Measurements from ENCODE around the gene TRIP10. TPM values are rescaled to one million over a fixed set of nuclear protein-coding genes. Genes with fewer than 3 reads are reported as not detected.
A peak's percentile ranks its signal among the peaks of the same experiment; 100 is the strongest.
"Not testable (repeated sequence)": the region's sequence is repeated elsewhere in the genome, so short reads cannot be mapped to it uniquely, and the experiment has no call there.

The TRIP10 gene
- total RNA-seq, 2 experiments from 2014 or later, result 29.8 to 31.3 TPM

GRCh38 chr19:6739883-6740588 is 556 bp downstream of the TRIP10 start:
- H3K9me3 Mint-ChIP-seq, result no peaks in the 10 kb centered on the region
- H3K36me3 Mint-ChIP-seq, result peaks cover 18% of the 10 kb centered on the region
- no peaks in the 10 kb centered on the region for H3K27me3 Mint-ChIP-seq
- peak overlapping the region; percentile 71 for H3K27ac Mint-ChIP-seq
- H3K4me3 Mint-ChIP-seq, result peak overlapping the region; percentile 89
- peak; percentile 44 for DNase-seq
- H3K4me1 Mint-ChIP-seq, result peaks cover 39% of the 10 kb centered on the region

- peaks cover 18% of the 10 kb centered on the region for H3K36me3 Mint-ChIP-seq
- H3K27me3 Mint-ChIP-seq, result no peaks in the 10 kb centered on the region
- H3K27ac Mint-ChIP-seq, result peak overlapping the region; percentile 42
- peaks cover 37% of the 10 kb centered on the region for H3K4me1 Mint-ChIP-seq
- H3K4me3 Mint-ChIP-seq, result peak overlapping the region; percentile 89
- DNase-seq, result peak; percentile 35
- no peaks in the 10 kb centered on the region for H3K9me3 Mint-ChIP-seq
Observed at GRCh38 chr19:6740589-6741343, 1.3 kb downstream of the TRIP10 start.

- Mint-ChIP-seq H3K27ac (no peak overlapping the region), H3K36me3 (peaks cover 23% of the 10 kb centered on the region)
Observed at GRCh38 chr19:6743066-6743465, 3.6 kb downstream of the TRIP10 start.

GRCh38 chr19:6743714-6744380 is 4.4 kb downstream of the TRIP10 start:
- peaks cover 27% of the 10 kb centered on the region for H3K36me3 Mint-ChIP-seq
- no peaks in the 10 kb centered on the region for H3K27me3 Mint-ChIP-seq
- peak overlapping the region; percentile 32 for H3K27ac Mint-ChIP-seq
- no peaks in the 10 kb centered on the region for H3K9me3 Mint-ChIP-seq
- H3K4me3 Mint-ChIP-seq, result no peak overlapping the region
- peaks cover 19% of the 10 kb centered on the region for H3K4me1 Mint-ChIP-seq
- DNase-seq, result no peak

More at GRCh38 chr19:6743066-6743465, 3.6 kb downstream of the TRIP10 start:
- Mint-ChIP-seq H3K4me3 (no peak overlapping the region), H3K27me3 (no peaks in the 10 kb centered on the region), H3K9me3 (no peaks in the 10 kb centered on the region), H3K4me1 (peaks cover 27% of the 10 kb centered on the region)
- no peak for DNase-seq

GRCh38 chr19:6744381-6745301 is 5.2 kb downstream of the TRIP10 start:
- Mint-ChIP-seq H3K36me3 (peaks cover 27% of the 10 kb centered on the region), H3K4me1 (peaks cover 14% of the 10 kb centered on the region), H3K4me3 (no peak overlapping the region), H3K27me3 (no peaks in the 10 kb centered on the region), H3K27ac (peak overlapping the region; percentile 32), H3K9me3 (no peaks in the 10 kb centered on the region)
- no peak for DNase-seq

GRCh38 chr19:6745965-6746364 is 6.5 kb downstream of the TRIP10 start:
- peaks cover 29% of the 10 kb centered on the region for H3K36me3 Mint-ChIP-seq
- no peak overlapping the region for H3K4me3 Mint-ChIP-seq
- no peaks in the 10 kb centered on the region for H3K9me3 Mint-ChIP-seq
- H3K4me1 Mint-ChIP-seq, result peaks cover 12% of the 10 kb centered on the region
- DNase-seq, result no peak
- no peaks in the 10 kb centered on the region for H3K27me3 Mint-ChIP-seq
- H3K27ac Mint-ChIP-seq, result no peak overlapping the region

GRCh38 chr19:6748543-6748942 is 9.1 kb downstream of the TRIP10 start:
- not testable (repeated sequence) for H3K27me3 Mint-ChIP-seq, DNase-seq, H3K4me1 Mint-ChIP-seq, H3K9me3 Mint-ChIP-seq, H3K4me3 Mint-ChIP-seq, H3K27ac Mint-ChIP-seq
- H3K36me3 Mint-ChIP-seq, result peaks cover 32% of the 10 kb centered on the region

- H3K4me3 Mint-ChIP-seq, result no peak overlapping the region
Observed at GRCh38 chr19:6750062-6750461, 10.6 kb downstream of the TRIP10 start.

GRCh38 chr19:6751189-6751588 is 11.7 kb downstream of the TRIP10 start:
- Mint-ChIP-seq H3K9me3 (no peaks in the 10 kb centered on the region), H3K4me1 (peaks cover 6% of the 10 kb centered on the region), H3K27ac (no peak overlapping the region), H3K27me3 (no peaks in the 10 kb centered on the region), H3K4me3 (no peak overlapping the region), H3K36me3 (peaks cover 32% of the 10 kb centered on the region)
- no peak for DNase-seq

More at GRCh38 chr19:6750062-6750461, 10.6 kb downstream of the TRIP10 start:
- Mint-ChIP-seq H3K9me3 (no peaks in the 10 kb centered on the region), H3K27me3 (no peaks in the 10 kb centered on the region), H3K27ac (no peak overlapping the region), H3K4me1 (peaks cover 6% of the 10 kb centered on the region), H3K36me3 (peaks cover 32% of the 10 kb centered on the region)
- no peak for DNase-seq

- no peaks in the 10 kb centered on the region for H3K9me3 Mint-ChIP-seq
- no peak overlapping the region for H3K27ac Mint-ChIP-seq
- H3K27me3 Mint-ChIP-seq, result no peaks in the 10 kb centered on the region
- peak overlapping the region; percentile 60 for H3K4me3 Mint-ChIP-seq
- H3K36me3 Mint-ChIP-seq, result peaks cover 23% of the 10 kb centered on the region
- H3K4me1 Mint-ChIP-seq, result peaks cover 7% of the 10 kb centered on the region
- no peak for DNase-seq
Observed at GRCh38 chr19:6752256-6753177, 13.0 kb downstream of the TRIP10 start.

- Mint-ChIP-seq H3K27me3 (no peaks in the 10 kb centered on the region), H3K9me3 (no peaks in the 10 kb centered on the region), H3K27ac (peak overlapping the region; percentile 91), H3K36me3 (peaks cover 21% of the 10 kb centered on the region), H3K4me3 (peak overlapping the region; percentile 60), H3K4me1 (peaks cover 10% of the 10 kb centered on the region)
- DNase-seq, result peak; percentile 86
Observed at GRCh38 chr19:6753178-6754031, 13.9 kb downstream of the TRIP10 start.

- H3K27me3 Mint-ChIP-seq, result no peaks in the 10 kb centered on the region
- peaks cover 10% of the 10 kb centered on the region for H3K4me1 Mint-ChIP-seq
- H3K4me3 Mint-ChIP-seq, result no peak overlapping the region
- DNase-seq, result no peak
- H3K36me3 Mint-ChIP-seq, result peaks cover 25% of the 10 kb centered on the region
- H3K9me3 Mint-ChIP-seq, result no peaks in the 10 kb centered on the region
- H3K27ac Mint-ChIP-seq, result no peak overlapping the region
Observed at GRCh38 chr19:6754136-6754535, 14.7 kb downstream of the TRIP10 start.

Measured in activated naive CD8-positive, alpha-beta T cell treated with anti-CD3 and anti-CD28 coated beads for 36 hours (primary cell).